HepG2 (cell line): Measurements from ENCODE around the gene VEZT. TPM values are rescaled to one million over a fixed set of nuclear protein-coding genes. Genes with fewer than 3 reads are reported as not detected.

ENCODE experiments used
- ATAC-seq: fragments of 200-7000 bp; cut with Tn5 transposase; 3 replicates; pipeline ENCODE4 v1.9.1; 2020; ENCODE audit warnings: mild to moderate bottlenecking, moderate library complexity
- BruUV-seq: library from RNA; stranded (reverse); fragments of 400-500 nt; replicated peaks from 2 replicates; lab custom pipeline; 2021; lab: Mats Ljungman, UMichigan
- CTCF ChIA-PET: fragments of 300-600 bp; formaldehyde crosslinking; extraction: SDS; loops from one replicate; lab custom pipeline; 2021; ENCODE audit warnings: low total read pairs, inconsistent platforms, low intra/inter-chr PET ratio; lab: Yijun Ruan, JAX
- POLR2A ChIA-PET: fragments of 350-600 bp; sonication (Branson Sonifier 250); formaldehyde crosslinking; loops from one replicate; lab custom pipeline; 2020; ENCODE audit warnings: antibody characterized with exemption, inconsistent platforms; lab: Yijun Ruan, JAX
- DNase-seq: peaks from one replicate; pipeline ENCODE4 v3.0.0-alpha.2; 2015; ENCODE audit warnings: low spot score
- FAIRE-seq: peaks from 3 replicates; lab custom pipeline; 2011; peaks lifted over from hg19 to GRCh38; lab: Jason Lieb, UNC
- H2AFZ ChIP-seq: one replicate; pipeline ENCODE4 v1.6.1; 2011; ENCODE audit warnings: low read length, inconsistent platforms
- H3K27ac ChIP-seq: fragments of 300-600 bp; 3 replicates; pipeline ENCODE4 v1.8.0; 2011; ENCODE audit warnings: mixed run types, mild to moderate bottlenecking, mixed read lengths, low read length, inconsistent platforms; ENCODE audit not compliant: insufficient read depth; ENCODE audit errors: extremely low read length
- H3K27me3 ChIP-seq, 2 experiments: fragments of 200-600 bp in 1 of 2; 2 replicates in 1 of 2; 3 replicates in 1 of 2; pipeline versions ENCODE4 v1.6.0 to v1.8.0; 2011; ENCODE audit warnings: low read length in 2 of 2, mild to moderate bottlenecking in 2 of 2, moderate library complexity in 2 of 2, inconsistent platforms in 1 of 2; ENCODE audit not compliant: insufficient read depth in 2 of 2, control insufficient read depth in 1 of 2
- H3K36me3 ChIP-seq, 2 experiments: fragments of 200-600 bp in 1 of 2; replicated peaks in 1 of 2; 2 replicates in 1 of 2; 3 replicates in 1 of 2; pipeline versions ENCODE4 v1.5.1 to v1.8.0; 2011; ENCODE audit warnings: low read length in 2 of 2, inconsistent platforms in 1 of 2; ENCODE audit not compliant: insufficient read depth in 2 of 2, control insufficient read depth in 1 of 2
- H3K4me1 ChIP-seq: 2 replicates; pipeline ENCODE4 v1.5.1; 2012; ENCODE audit warnings: low read length, inconsistent platforms; ENCODE audit not compliant: insufficient read depth
- H3K4me2 ChIP-seq: 2 replicates; pipeline ENCODE4 v1.6.0; 2011; ENCODE audit warnings: low read depth, low read length, inconsistent platforms
- H3K4me3 ChIP-seq, 3 experiments: fragments of 200-600 bp in 1 of 3; sonication (generic), shearing (Covaris generic) in 1 of 3; replicated peaks in 1 of 3; 2 replicates each; pipeline ENCODE4 v1.5.1; 2011 to 2016; ENCODE audit warnings: low read length in 3 of 3, inconsistent platforms in 2 of 3, low read depth in 2 of 3, mild to moderate bottlenecking in 2 of 3, control low read depth in 1 of 3, mixed read lengths in 1 of 3; ENCODE audit not compliant: insufficient read depth in 1 of 3
- H3K79me2 ChIP-seq: one replicate; pipeline ENCODE4 v1.6.1; 2011; ENCODE audit warnings: low read length, inconsistent platforms; ENCODE audit not compliant: insufficient read depth
- H3K9ac ChIP-seq: 2 replicates; pipeline ENCODE4 v1.6.0; 2011; ENCODE audit warnings: mild to moderate bottlenecking, low read depth, low read length, inconsistent platforms; ENCODE audit not compliant: insufficient read depth
- H3K9me3 ChIP-seq: 2 replicates; pipeline ENCODE4 v1.5.1; 2012; ENCODE audit warnings: mild to moderate bottlenecking, low read length
- H4K20me1 ChIP-seq: 2 replicates; pipeline ENCODE4 v1.6.0; 2011; ENCODE audit warnings: inconsistent platforms, mild to moderate bottlenecking, low read length, moderate library complexity; ENCODE audit not compliant: insufficient read depth
- BRF2 ChIP-seq: sonication (generic); formaldehyde crosslinking; IDR thresholded peaks from 2 replicates; pipeline ENCODE4 v1.8.1; 2022; ENCODE audit warnings: mild to moderate bottlenecking, missing genetic modification reagents
- HOMEZ ChIP-seq: IDR thresholded peaks from 2 replicates; pipeline ENCODE4 v1.6.1; 2016; ENCODE audit warnings: low read depth
- PHF5A ChIP-seq: IDR thresholded peaks from one replicate; pipeline ENCODE4 v1.6.1; 2018; ENCODE audit warnings: low read depth, missing genetic modification reagents; ENCODE audit not compliant: unreplicated experiment
- SMAD3 ChIP-seq: sonication (generic); formaldehyde crosslinking; IDR thresholded peaks from 2 replicates; pipeline ENCODE4 v1.4.0; 2020; ENCODE audit warnings: missing genetic modification reagents
- YY1 ChIP-seq: IDR thresholded peaks from 2 replicates; pipeline ENCODE4 v1.6.1; 2011; ENCODE audit warnings: low read length, low read depth, moderate library complexity, mild to moderate bottlenecking; ENCODE audit not compliant: insufficient read depth, insufficient replicate concordance
- WGBS: methylation state at CpG from one replicate; pipeline ENCODE4 v1.1.6; 2017; ENCODE audit warnings: low lambda C conversion rate; 5-methylcytosine and 5-hydroxymethylcytosine counted together
- in situ Hi-C: cut with HindIII; loops from 2 replicates; pipeline ENCODE4 v1.10.0; 2017; ENCODE audit warnings: low pct_unique_long_range_greater_than_20kb; ENCODE audit not compliant: extremely low pct_ligation_motif_present
- intact Hi-C: fragments of 100-400 bp; cut with micrococcal nuclease; formaldehyde crosslinking; loops from one replicate; pipeline ENCODE4 v1.10.0; 2022; ENCODE audit not compliant: unreplicated experiment
- polyA plus RNA-seq, 8 experiments: library from polyadenylated mRNA; depleted of rRNA in 3 of 8; stranded (reverse) in 7 of 8; unstranded in 1 of 8; fragments of >200 nt; fragmentation: Illumina TruSeq in 4 of 8; extraction: Trizol in 4 of 8; gene quantifications; 2 replicates each; pipeline versions ENCODE4 v1.2.1 to v1.2.3, GENCODE V29; 2011 to 2016; ENCODE audit warnings: low read depth in 4 of 8, missing spikeins in 1 of 8, mixed read lengths in 1 of 8; ENCODE audit not compliant: insufficient read depth in 1 of 8
- total RNA-seq, 5 experiments: library from RNA; depleted of rRNA; stranded (reverse); fragments of >200 nt; fragmentation: Illumina TruSeq; extraction: Trizol; gene quantifications; 2 replicates each; pipeline ENCODE4 v1.2.3, GENCODE V29; 2016; ENCODE audit warnings: low read depth in 1 of 5
- TF ChIP-seq, protein P1 (sequence below): sonication (generic); formaldehyde crosslinking; IDR thresholded peaks from 2 replicates; pipeline ENCODE4 v1.4.0; 2020; ENCODE audit warnings: missing genetic modification reagents
- TF ChIP-seq, protein P2 (sequence below): sonication (generic); formaldehyde crosslinking; IDR thresholded peaks from 2 replicates; pipeline ENCODE4 v1.5.0; 2020; ENCODE audit warnings: mild to moderate bottlenecking, missing genetic modification reagents, moderate library complexity
- TF ChIP-seq, protein P3 (sequence below): sonication (generic); formaldehyde crosslinking; IDR thresholded peaks from 2 replicates; pipeline ENCODE4 v1.9.0; 2022; ENCODE audit warnings: missing genetic modification reagents, mild to moderate bottlenecking, borderline replicate concordance

VEZT gene
- total and polyA plus RNA-seq, 2 of the 13 experiments (the other 11 are each of a cell fraction or from before 2014, with no cell fraction given): 35.5 to 51.6 TPM

DNA sequence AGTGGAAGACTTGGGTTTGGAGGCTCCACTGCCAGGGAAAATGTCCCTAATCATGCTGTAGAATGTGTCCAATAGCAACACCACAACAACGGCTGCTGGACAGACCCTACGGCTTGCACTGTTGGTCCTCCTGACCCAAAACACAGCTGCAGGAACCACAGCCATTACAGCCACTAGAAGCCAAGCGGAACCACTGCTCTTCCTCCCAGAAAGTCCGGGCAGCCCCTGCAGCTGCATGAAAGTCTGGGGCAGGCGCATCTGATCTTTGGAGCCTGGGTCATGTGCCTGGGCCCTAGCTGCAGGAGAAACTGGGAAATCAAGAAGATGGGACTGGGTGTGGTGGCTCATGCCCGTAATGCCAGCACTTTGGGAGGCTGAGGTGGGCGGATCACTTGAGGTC is 131.7 kb downstream of the VEZT start:
- DNase-seq: no peak
- no peak overlapping the region for H3K4me2 ChIP-seq
- 51% methylated on average over 5 of the region's 7 CpGs for WGBS
- no peaks in the 10 kb centered on the region for H3K4me1 ChIP-seq
- no peaks in the 10 kb centered on the region; a peak in 1 of 5 replicates for H3K27me3 ChIP-seq
- no peaks in the 10 kb centered on the region for H3K79me2 ChIP-seq
- TF ChIP-seq BRF2: no peak
- TF ChIP-seq, protein P1, sequence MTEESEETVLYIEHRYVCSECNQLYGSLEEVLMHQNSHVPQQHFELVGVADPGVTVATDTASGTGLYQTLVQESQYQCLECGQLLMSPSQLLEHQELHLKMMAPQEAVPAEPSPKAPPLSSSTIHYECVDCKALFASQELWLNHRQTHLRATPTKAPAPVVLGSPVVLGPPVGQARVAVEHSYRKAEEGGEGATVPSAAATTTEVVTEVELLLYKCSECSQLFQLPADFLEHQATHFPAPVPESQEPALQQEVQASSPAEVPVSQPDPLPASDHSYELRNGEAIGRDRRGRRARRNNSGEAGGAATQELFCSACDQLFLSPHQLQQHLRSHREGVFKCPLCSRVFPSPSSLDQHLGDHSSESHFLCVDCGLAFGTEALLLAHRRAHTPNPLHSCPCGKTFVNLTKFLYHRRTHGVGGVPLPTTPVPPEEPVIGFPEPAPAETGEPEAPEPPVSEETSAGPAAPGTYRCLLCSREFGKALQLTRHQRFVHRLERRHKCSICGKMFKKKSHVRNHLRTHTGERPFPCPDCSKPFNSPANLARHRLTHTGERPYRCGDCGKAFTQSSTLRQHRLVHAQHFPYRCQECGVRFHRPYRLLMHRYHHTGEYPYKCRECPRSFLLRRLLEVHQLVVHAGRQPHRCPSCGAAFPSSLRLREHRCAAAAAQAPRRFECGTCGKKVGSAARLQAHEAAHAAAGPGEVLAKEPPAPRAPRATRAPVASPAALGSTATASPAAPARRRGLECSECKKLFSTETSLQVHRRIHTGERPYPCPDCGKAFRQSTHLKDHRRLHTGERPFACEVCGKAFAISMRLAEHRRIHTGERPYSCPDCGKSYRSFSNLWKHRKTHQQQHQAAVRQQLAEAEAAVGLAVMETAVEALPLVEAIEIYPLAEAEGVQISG (CRISPR knock-in tag): no peak
- TF ChIP-seq, all 625 proteins: peak for 0
- no peaks in the 10 kb centered on the region for H3K36me3 ChIP-seq
- no peaks in the 10 kb centered on the region for H3K9me3 ChIP-seq
- no peak overlapping the region for H3K4me3 ChIP-seq
- ChIA-PET POLR2A (no interaction called here), CTCF (no interaction called here)
- no peaks in the 10 kb centered on the region for H4K20me1 ChIP-seq
- BruUV-seq: no TSS peak
- intact Hi-C loops: no loop called here
- in situ Hi-C loops: no loop called here
- no peak overlapping the region for H3K9ac ChIP-seq
- no peak overlapping the region for H2AFZ ChIP-seq
- FAIRE-seq: no peak
- no peak overlapping the region for H3K27ac ChIP-seq
- no peak for ATAC-seq

DNA sequence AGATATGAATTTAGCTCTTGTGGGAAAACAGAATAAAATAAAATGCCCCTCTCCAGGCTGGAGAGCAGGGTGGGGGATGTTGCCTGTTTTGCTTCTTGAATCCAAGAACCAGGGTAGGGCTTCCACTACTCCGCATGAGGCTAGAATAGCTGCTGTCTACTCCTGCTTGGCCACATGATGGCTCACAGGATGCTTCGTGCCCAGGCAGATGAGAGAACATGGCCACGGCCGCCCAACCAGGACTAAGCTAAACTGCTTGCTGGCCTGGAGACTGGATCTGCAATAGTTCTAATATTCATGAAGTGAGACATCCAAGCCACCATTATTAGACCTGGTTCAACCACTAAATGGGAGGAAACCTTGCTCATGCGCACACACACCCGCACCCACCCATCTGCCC is 134.1 kb downstream of the VEZT start:
- Histone ChIP-seq H3K36me3 (no peaks in the 10 kb centered on the region), H3K9ac (no peak overlapping the region), H4K20me1 (no peaks in the 10 kb centered on the region), H3K79me2 (no peaks in the 10 kb centered on the region), H3K4me3 (no peak overlapping the region), H2AFZ (no peak overlapping the region), H3K27ac (no peak overlapping the region), H3K27me3 (no peaks in the 10 kb centered on the region; a peak in 1 of 5 replicates), H3K4me2 (no peak overlapping the region), H3K9me3 (no peaks in the 10 kb centered on the region), H3K4me1 (no peaks in the 10 kb centered on the region)
- peak; percentile 93 for ATAC-seq
- ChIA-PET POLR2A (no interaction called here), CTCF (no interaction called here)
- intact Hi-C loops (no loop called here), in situ Hi-C loops (loop anchor here (10.0 kb wide), 1 partner anchor 173 kb away; no protein-coding TSS in a partner anchor)
- no TSS peak for BruUV-seq
- FAIRE-seq: no peak
- DNase-seq: peak; percentile 31
- 68% methylated on average over 6 of the region's 6 CpGs for WGBS
- TF ChIP-seq, protein P2, sequence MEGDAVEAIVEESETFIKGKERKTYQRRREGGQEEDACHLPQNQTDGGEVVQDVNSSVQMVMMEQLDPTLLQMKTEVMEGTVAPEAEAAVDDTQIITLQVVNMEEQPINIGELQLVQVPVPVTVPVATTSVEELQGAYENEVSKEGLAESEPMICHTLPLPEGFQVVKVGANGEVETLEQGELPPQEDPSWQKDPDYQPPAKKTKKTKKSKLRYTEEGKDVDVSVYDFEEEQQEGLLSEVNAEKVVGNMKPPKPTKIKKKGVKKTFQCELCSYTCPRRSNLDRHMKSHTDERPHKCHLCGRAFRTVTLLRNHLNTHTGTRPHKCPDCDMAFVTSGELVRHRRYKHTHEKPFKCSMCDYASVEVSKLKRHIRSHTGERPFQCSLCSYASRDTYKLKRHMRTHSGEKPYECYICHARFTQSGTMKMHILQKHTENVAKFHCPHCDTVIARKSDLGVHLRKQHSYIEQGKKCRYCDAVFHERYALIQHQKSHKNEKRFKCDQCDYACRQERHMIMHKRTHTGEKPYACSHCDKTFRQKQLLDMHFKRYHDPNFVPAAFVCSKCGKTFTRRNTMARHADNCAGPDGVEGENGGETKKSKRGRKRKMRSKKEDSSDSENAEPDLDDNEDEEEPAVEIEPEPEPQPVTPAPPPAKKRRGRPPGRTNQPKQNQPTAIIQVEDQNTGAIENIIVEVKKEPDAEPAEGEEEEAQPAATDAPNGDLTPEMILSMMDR (CRISPR knock-in tag): peak; percentile 41
- no peak for TF ChIP-seq HOMEZ (CRISPR knock-in tag)
- TF ChIP-seq, protein P3, sequence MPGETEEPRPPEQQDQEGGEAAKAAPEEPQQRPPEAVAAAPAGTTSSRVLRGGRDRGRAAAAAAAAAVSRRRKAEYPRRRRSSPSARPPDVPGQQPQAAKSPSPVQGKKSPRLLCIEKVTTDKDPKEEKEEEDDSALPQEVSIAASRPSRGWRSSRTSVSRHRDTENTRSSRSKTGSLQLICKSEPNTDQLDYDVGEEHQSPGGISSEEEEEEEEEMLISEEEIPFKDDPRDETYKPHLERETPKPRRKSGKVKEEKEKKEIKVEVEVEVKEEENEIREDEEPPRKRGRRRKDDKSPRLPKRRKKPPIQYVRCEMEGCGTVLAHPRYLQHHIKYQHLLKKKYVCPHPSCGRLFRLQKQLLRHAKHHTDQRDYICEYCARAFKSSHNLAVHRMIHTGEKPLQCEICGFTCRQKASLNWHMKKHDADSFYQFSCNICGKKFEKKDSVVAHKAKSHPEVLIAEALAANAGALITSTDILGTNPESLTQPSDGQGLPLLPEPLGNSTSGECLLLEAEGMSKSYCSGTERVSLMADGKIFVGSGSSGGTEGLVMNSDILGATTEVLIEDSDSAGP (CRISPR knock-in tag): no peak
- TF ChIP-seq YY1: peak; percentile 42
- TF ChIP-seq PHF5A (CRISPR knock-in tag): no peak
- no peak for TF ChIP-seq SMAD3 (CRISPR knock-in tag)
